Osteoblast (primary cell): ENCODE data around the gene CEP68. TPM values are rescaled to one million over a fixed set of nuclear protein-coding genes. Genes with fewer than 3 reads are reported as not detected.

Source experiments
- DNase-seq: peaks from one replicate; pipeline ENCODE4 v3.0.0; 2011; ENCODE audit warnings: low spot score, mixed read lengths; ENCODE audit not compliant: insufficient read length; ENCODE audit errors: missing footprints
- H2AFZ ChIP-seq: 2 replicates; pipeline ENCODE4 v1.6.0; 2011; ENCODE audit warnings: mild to moderate bottlenecking, low read length
- H3K27ac ChIP-seq: 2 replicates; pipeline ENCODE4 v1.5.1; 2011; ENCODE audit warnings: mild to moderate bottlenecking, low read depth, low read length, moderate library complexity
- H3K27me3 ChIP-seq: 2 replicates; pipeline ENCODE4 v1.6.0; 2012; ENCODE audit warnings: mild to moderate bottlenecking, control low read depth, inconsistent platforms, low read length, moderate library complexity; ENCODE audit not compliant: insufficient read depth
- H3K36me3 ChIP-seq: 2 replicates; pipeline ENCODE4 v1.5.1; 2011; ENCODE audit warnings: mild to moderate bottlenecking, low read length, control low read depth, moderate library complexity; ENCODE audit not compliant: insufficient read depth
- H3K4me1 ChIP-seq: 2 replicates; pipeline ENCODE4 v1.5.1; 2011; ENCODE audit warnings: mild to moderate bottlenecking, low read length, control low read depth, moderate library complexity; ENCODE audit not compliant: insufficient read depth
- H3K4me2 ChIP-seq: 2 replicates; pipeline ENCODE4 v1.6.0; 2011; ENCODE audit warnings: mild to moderate bottlenecking, low read length; ENCODE audit not compliant: insufficient read depth
- H3K4me3 ChIP-seq: fragments of 200-600 bp; sonication (generic); 3 replicates; pipeline ENCODE4 v1.5.1; 2012; ENCODE audit warnings: mild to moderate bottlenecking, low read length, inconsistent platforms; ENCODE audit not compliant: insufficient read depth
- H3K79me2 ChIP-seq: 2 replicates; pipeline ENCODE4 v1.6.0; 2012; ENCODE audit warnings: mild to moderate bottlenecking, low read length, control low read depth, inconsistent platforms; ENCODE audit not compliant: insufficient read depth
- H3K9me3 ChIP-seq: 2 replicates; pipeline ENCODE4 v1.5.1; 2011; ENCODE audit warnings: low read depth, low read length, control low read depth
- H4K20me1 ChIP-seq: 2 replicates; pipeline ENCODE4 v1.6.0; 2012; ENCODE audit warnings: mild to moderate bottlenecking, low read length, control low read depth; ENCODE audit not compliant: insufficient read depth
- CTCF ChIP-seq: IDR thresholded peaks from 2 replicates; pipeline ENCODE4 v1.5.1; 2011; ENCODE audit warnings: mild to moderate bottlenecking, low read depth, low read length, moderate library complexity; ENCODE audit errors: extremely low read depth
- total RNA-seq: library from RNA; depleted of rRNA; stranded (reverse); fragments of >200 nt; gene quantifications from 2 replicates; pipeline ENCODE4 v1.2.3, GENCODE V29; 2012

The CEP68 gene
- total RNA-seq, 1 donor: 14.5 TPM

DNA sequence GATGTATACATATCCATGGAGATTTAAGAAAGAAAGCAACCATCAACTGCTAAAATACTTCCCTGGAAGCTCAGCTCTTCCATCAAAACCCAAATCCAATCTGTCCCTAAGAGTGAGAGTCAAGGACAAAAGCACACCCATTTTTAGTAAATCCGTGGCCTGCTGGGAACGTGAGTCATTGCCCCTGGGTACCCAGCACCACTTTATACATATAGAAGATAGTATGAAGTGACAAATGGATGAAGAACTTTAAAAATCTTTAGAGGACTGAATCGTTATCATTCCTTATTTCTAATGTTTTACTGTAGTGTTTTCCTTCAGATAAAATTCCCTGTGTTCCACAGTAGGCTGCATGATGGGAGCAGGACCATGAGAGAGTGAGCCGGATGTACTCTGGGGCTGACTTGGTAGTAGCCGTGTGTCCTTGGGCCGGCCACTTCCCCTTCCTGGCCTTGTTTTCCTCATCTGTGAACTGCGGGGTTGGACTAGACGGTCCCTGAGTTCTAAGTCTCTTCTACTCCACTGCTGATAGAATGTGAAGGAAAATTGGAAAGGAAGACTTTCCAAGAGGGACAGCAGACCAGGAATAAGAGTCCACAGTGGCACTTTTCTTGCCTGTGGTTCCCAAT lies 28.5 kb upstream of the CEP68 start:
- no peaks in the 10 kb centered on the region for H3K27me3 ChIP-seq
- peaks cover 3% of the 10 kb centered on the region for H3K36me3 ChIP-seq
- H3K4me2 ChIP-seq: no peak overlapping the region
- H3K9me3 ChIP-seq: no peaks in the 10 kb centered on the region
- no peak for TF ChIP-seq CTCF
- no peak overlapping the region for H2AFZ ChIP-seq
- peak; percentile 78 for DNase-seq
- no peaks in the 10 kb centered on the region for H3K79me2 ChIP-seq
- peak overlapping the region; percentile 63 for H3K27ac ChIP-seq
- no peak overlapping the region for H3K4me3 ChIP-seq
- no peaks in the 10 kb centered on the region for H4K20me1 ChIP-seq
- peaks cover 30% of the 10 kb centered on the region for H3K4me1 ChIP-seq

DNA sequence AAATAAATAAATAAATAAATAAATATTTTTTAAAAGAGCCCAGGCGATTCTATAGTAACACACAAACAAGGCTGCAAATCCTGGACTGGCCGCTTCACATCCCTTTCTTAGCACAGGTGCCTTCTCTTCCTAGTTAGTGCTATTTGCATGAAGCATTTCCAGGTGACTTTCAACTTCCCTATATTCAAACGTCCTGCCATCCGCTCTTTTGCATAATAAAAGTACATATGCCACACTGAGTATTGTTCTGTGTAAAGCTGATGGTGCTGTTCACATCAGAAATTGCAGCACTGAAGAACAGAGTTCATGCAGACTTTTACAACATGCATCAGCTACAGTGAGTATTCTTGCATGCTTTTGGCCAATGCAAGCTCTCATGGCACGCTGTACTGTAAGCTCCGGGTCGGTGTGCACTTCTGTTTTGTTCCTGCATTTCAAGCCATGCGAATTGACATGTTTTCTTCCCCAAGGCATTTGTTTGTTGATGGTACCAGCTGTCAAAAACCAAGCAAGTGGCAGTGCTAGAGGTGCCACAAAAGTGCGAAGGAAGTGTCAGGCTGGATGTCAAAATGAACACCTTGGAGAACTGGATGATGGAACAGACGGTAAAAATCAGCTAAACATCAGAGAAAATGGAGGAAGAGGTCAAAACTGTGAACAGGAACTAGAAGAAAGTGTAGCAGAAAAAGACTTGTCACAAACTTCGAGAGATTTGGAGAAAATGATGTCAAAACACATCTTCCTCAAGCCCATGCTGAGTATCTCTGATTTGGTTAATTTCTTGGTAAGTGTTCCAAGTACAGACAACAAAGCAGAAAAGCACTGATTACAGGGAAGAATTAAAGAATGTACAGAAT lies 25.5 kb upstream of the CEP68 start:
- Histone ChIP-seq H3K79me2 (no peaks in the 10 kb centered on the region), H3K27ac (no peak overlapping the region), H3K27me3 (no peaks in the 10 kb centered on the region), H3K9me3 (no peaks in the 10 kb centered on the region), H3K4me3 (no peak overlapping the region), H3K4me2 (no peak overlapping the region), H4K20me1 (no peaks in the 10 kb centered on the region), H2AFZ (no peak overlapping the region), H3K36me3 (no peaks in the 10 kb centered on the region), H3K4me1 (peaks cover 17% of the 10 kb centered on the region)
- TF ChIP-seq CTCF: no peak
- DNase-seq: no peak

GRCh38 chr2:65031341-65032018 lies 24.7 kb upstream of the CEP68 start:
- Histone ChIP-seq H3K4me2 (peak overlapping the region; percentile 53), H3K27ac (no peak overlapping the region), H3K36me3 (no peaks in the 10 kb centered on the region), H4K20me1 (no peaks in the 10 kb centered on the region), H3K27me3 (no peaks in the 10 kb centered on the region), H3K9me3 (no peaks in the 10 kb centered on the region), H3K4me1 (peaks cover 17% of the 10 kb centered on the region), H3K79me2 (no peaks in the 10 kb centered on the region), H2AFZ (peak overlapping the region; percentile 27), H3K4me3 (peak overlapping the region; percentile 26)
- no peak for DNase-seq
- no peak for TF ChIP-seq CTCF
